PFSK-1 (cell line): ENCODE data around the gene SEMA4F.

ENCODE experiments used
- FOXP2 ChIP-seq: optimal IDR thresholded peaks from 2 replicates; pipeline ENCODE3; 2011; ENCODE audit warnings: borderline replicate concordance, control low read depth, inconsistent platforms; ENCODE audit not compliant: insufficient read depth; ENCODE audit errors: extremely low read length, extremely low read depth
- POLR2AphosphoS5 ChIP-seq: IDR thresholded peaks from 2 replicates; pipeline ENCODE4 v1.6.1; 2012; ENCODE audit warnings: low read depth, mild to moderate bottlenecking, control low read depth, low read length, moderate library complexity
- SIN3A ChIP-seq: IDR thresholded peaks from 2 replicates; pipeline ENCODE4 v1.6.1; 2012; ENCODE audit warnings: mild to moderate bottlenecking, low read length, moderate library complexity, borderline replicate concordance; ENCODE audit not compliant: insufficient read depth
- TAF1 ChIP-seq: IDR thresholded peaks from 2 replicates; pipeline ENCODE4 v1.6.1; 2012; ENCODE audit warnings: low read length, control low read depth, borderline replicate concordance; ENCODE audit not compliant: insufficient read depth
- TF ChIP-seq, protein P1 (sequence below), 2 experiments: IDR thresholded peaks; 2 replicates each; pipeline versions ENCODE4 v1.6.1 to v1.8.0; 2011 to 2012; ENCODE audit warnings: low read depth in 2 of 2, low read length in 2 of 2, control low read depth in 1 of 2, inconsistent platforms in 1 of 2, mild to moderate bottlenecking in 1 of 2, moderate library complexity in 1 of 2; ENCODE audit not compliant: insufficient read depth in 1 of 2

Gene SEMA4F

DNA sequence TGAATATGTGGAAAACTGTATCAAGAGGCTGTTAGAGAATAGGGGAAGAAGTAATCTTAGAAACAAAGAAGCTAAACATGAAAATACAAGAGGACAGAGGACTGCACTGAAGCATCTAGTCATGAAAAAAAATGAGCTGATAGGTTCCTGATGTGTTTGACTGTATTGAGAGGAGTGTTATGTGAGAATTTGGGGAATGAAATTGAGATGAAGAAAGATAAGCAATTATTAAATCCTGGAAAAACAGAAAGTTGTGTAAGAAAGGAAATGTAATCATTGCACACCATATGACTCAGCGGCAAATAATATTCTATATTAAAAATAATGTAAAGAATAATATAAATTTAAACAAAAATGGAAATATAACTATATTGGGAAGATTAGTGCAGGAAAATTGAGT lies 71.2 kb downstream of the SEMA4F start:
- no peak for TF ChIP-seq SIN3A
- TF ChIP-seq, protein P1, sequence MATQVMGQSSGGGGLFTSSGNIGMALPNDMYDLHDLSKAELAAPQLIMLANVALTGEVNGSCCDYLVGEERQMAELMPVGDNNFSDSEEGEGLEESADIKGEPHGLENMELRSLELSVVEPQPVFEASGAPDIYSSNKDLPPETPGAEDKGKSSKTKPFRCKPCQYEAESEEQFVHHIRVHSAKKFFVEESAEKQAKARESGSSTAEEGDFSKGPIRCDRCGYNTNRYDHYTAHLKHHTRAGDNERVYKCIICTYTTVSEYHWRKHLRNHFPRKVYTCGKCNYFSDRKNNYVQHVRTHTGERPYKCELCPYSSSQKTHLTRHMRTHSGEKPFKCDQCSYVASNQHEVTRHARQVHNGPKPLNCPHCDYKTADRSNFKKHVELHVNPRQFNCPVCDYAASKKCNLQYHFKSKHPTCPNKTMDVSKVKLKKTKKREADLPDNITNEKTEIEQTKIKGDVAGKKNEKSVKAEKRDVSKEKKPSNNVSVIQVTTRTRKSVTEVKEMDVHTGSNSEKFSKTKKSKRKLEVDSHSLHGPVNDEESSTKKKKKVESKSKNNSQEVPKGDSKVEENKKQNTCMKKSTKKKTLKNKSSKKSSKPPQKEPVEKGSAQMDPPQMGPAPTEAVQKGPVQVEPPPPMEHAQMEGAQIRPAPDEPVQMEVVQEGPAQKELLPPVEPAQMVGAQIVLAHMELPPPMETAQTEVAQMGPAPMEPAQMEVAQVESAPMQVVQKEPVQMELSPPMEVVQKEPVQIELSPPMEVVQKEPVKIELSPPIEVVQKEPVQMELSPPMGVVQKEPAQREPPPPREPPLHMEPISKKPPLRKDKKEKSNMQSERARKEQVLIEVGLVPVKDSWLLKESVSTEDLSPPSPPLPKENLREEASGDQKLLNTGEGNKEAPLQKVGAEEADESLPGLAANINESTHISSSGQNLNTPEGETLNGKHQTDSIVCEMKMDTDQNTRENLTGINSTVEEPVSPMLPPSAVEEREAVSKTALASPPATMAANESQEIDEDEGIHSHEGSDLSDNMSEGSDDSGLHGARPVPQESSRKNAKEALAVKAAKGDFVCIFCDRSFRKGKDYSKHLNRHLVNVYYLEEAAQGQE (IDR thresholded peaks at IDR 0.05; ENCODE audit: insufficient read depth in 1 of 2, low read depth in 2 of 2, low read length in 2 of 2): no peak
- TF ChIP-seq FOXP2: no peak
- TF ChIP-seq POLR2AphosphoS5: no peak
- TF ChIP-seq TAF1: no peak

DNA sequence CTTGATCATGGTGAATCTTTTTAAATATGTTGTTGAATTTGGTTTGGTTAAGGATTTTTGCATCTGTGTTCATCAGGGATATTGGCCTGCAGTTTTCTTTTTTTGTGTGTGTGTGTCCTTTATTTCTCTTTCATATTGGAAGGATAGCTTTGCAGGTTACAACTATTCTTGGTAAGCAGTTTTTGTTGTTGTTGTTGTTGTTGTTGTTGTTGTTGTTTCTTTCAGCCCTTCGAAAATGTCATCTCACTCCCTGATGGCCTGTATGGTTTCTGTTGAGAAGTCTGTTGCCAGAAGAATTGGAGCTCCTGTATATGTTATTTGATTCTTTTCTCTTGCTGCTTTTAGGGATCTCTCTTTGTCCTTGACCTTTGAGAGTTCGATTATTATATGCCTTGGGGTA lies 74.8 kb downstream of the SEMA4F start:
- TF ChIP-seq FOXP2: no peak
- TF ChIP-seq TAF1: no peak
- TF ChIP-seq POLR2AphosphoS5: no peak
- TF ChIP-seq, protein P1 (IDR thresholded peaks at IDR 0.05; ENCODE audit: insufficient read depth in 1 of 2, low read depth in 2 of 2, low read length in 2 of 2): no peak
- TF ChIP-seq SIN3A: no peak

DNA sequence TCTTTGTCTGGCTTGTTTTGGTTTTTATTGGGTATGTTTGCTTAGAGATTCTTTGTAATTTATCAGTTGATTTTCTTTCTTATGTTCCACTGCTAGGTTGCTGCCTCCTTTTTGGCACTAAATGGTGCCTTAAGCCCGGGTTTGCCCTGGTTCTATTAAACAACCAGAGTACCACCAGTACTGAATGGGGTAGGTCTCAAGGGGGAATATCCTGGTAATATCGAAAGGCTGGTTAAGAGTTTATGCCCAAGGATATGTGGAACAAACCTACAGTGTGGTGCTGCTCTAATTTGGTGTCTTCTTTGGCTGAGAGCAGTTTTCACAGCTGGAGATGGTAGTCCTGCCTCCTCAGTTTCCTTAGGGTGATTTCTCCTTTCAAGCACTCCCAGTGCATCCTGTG lies 76.5 kb downstream of the SEMA4F start:
- TF ChIP-seq TAF1 (no peak), POLR2AphosphoS5 (no peak), SIN3A (no peak), FOXP2 (no peak)
- TF ChIP-seq, protein P1 (IDR thresholded peaks at IDR 0.05; ENCODE audit: insufficient read depth in 1 of 2, low read depth in 2 of 2, low read length in 2 of 2): no peak
